ENCODE data around the gene POU5F2.

POU5F2 gene

DNA sequence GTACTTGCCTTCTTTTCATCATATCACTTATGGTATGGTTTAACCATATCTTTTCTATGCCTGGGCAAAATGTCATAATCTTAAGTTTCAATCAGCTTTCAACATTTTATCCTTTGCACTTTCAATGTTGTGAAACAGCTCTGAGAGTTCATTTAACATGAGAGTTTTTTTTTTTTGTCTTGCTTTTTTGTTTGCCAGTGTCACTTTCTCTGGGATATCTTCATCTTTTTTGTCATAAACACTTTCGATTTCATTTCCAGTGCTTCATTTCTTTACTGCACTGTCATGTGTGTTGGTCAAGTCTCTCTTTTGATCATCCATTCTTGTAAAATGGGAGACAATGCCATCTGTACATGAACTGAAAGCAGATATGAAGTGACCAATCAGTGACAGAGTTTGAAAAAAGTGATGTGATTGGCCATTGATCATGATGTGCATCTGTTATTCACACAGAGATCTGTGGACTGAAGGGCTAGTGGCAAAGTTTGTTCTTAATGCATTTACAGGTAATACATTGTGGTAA is 7.5 kb upstream of the POU5F2 start:
- H3K36me3 ChIP-seq (ENCODE audit: control insufficient read depth, insufficient read depth, low read length): no peaks in the 10 kb centered on the region
- no peak for DNase-seq
- H3K4me1 ChIP-seq (ENCODE audit: control insufficient read depth, insufficient read depth, low read length, poor library complexity, severe bottlenecking): no peaks in the 10 kb centered on the region
- H3K9me3 ChIP-seq (ENCODE audit: control insufficient read depth, low read length): no peaks in the 10 kb centered on the region
- no peaks in the 10 kb centered on the region for H3K27me3 ChIP-seq (replicated peaks; ENCODE audit: control insufficient read depth, insufficient read depth, low read length, poor library complexity, severe bottlenecking)
- H3K4me3 ChIP-seq (ENCODE audit: insufficient read depth, low read depth, low read length, poor library complexity, severe bottlenecking): no peak overlapping the region
- H3K27ac ChIP-seq (ENCODE audit: insufficient read depth, low read length, poor library complexity, severe bottlenecking): no peak overlapping the region

DNA sequence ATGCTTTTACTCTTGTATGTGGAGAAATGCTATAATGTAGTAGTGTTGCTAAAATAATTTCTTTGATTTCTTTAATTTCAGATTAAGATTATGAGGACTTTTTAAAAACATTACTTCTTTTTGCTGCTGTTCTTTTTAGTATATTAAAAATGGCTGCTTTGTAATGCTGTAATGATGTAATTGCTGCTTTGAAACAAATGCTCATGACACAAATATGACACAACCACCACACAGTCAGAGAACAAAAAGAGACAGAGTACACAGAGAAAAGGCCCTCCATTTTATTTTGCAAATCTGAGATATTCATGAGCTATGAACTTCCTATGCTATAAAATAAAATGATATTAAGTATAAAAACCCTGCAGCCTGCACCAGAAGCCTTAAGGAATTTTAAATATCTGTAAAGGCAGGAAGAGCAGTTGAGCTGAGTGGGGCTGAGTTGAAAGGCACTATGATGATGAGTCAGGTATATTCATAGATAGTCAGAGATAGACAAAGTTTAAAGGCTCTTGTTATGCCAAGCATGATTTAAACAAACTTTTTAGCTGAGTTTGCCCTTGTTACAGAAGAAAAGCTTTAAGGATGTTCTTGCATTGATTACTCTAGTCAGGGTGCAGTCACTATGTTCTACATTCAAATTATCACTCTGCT is 5.1 kb upstream of the POU5F2 start:
- DNase-seq: no peak
- H3K27ac ChIP-seq (ENCODE audit: insufficient read depth, low read length, poor library complexity, severe bottlenecking): no peak overlapping the region

DNA sequence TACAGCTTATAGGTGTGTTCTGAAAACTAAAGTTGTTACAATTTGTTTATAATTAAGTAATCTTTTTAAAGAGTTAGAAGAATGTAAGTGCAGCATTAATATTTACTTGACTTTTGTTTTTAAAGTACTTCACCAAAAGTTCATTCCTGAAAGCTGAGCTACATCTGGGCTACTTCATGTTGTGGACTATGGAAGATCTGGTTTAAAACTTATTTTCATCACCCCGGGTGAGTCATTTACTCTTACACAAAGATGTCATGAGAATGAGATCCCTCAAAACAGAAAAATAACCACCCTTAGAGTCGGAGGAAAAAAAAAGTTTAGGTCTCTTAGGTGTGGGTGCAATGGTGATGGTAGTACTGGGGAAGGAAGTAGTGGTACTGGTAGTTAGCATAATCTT is 5.1 kb downstream of the POU5F2 start:
- DNase-seq: no peak
- Histone ChIP-seq H3K27ac (ENCODE audit: insufficient read depth, low read length, poor library complexity, severe bottlenecking) (no peak overlapping the region), H3K9me3 (ENCODE audit: control insufficient read depth, low read length) (no peaks in the 10 kb centered on the region)

More for the DNA sequence above, 5.1 kb upstream of the POU5F2 start:
- no peaks in the 10 kb centered on the region for H3K9me3 ChIP-seq (ENCODE audit: control insufficient read depth, low read length)
- H3K27me3 ChIP-seq (replicated peaks; ENCODE audit: control insufficient read depth, insufficient read depth, low read length, poor library complexity, severe bottlenecking): no peaks in the 10 kb centered on the region
- H3K4me1 ChIP-seq (ENCODE audit: control insufficient read depth, insufficient read depth, low read length, poor library complexity, severe bottlenecking): no peaks in the 10 kb centered on the region
- H3K36me3 ChIP-seq (ENCODE audit: control insufficient read depth, insufficient read depth, low read length): no peaks in the 10 kb centered on the region
- no peak overlapping the region for H3K4me3 ChIP-seq (ENCODE audit: insufficient read depth, low read depth, low read length, poor library complexity, severe bottlenecking)

DNA sequence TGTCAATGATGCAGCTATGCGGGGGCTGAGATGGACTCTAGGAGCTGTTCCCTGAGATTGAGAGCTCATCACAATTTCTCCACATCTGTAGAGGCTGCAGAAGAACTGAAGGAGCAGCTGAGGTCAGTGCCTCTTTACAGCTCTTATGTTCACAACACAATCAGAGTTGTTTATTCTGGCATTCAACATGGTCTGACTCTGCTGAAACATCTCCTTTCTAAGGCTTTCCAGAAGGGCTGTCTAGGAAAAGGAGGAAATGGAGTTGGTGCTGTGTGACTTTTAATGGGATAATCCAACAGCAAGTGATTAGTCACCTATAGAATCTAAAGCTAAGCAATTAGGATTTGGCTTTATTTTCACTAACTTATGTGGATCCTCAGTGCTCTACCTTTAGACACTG is 6.0 kb downstream of the POU5F2 start:
- Histone ChIP-seq H3K9me3 (ENCODE audit: control insufficient read depth, low read length) (no peaks in the 10 kb centered on the region), H3K4me3 (ENCODE audit: insufficient read depth, low read depth, low read length, poor library complexity, severe bottlenecking) (no peak overlapping the region), H3K36me3 (ENCODE audit: control insufficient read depth, insufficient read depth, low read length) (peaks cover 1% of the 10 kb centered on the region), H3K27ac (ENCODE audit: insufficient read depth, low read length, poor library complexity, severe bottlenecking) (no peak overlapping the region), H3K27me3 (replicated peaks; ENCODE audit: control insufficient read depth, insufficient read depth, low read length, poor library complexity, severe bottlenecking) (no peaks in the 10 kb centered on the region), H3K4me1 (ENCODE audit: control insufficient read depth, insufficient read depth, low read length, poor library complexity, severe bottlenecking) (no peaks in the 10 kb centered on the region)
- DNase-seq: no peak

More for the DNA sequence above, 5.1 kb downstream of the POU5F2 start:
- peaks cover 10% of the 10 kb centered on the region for H3K36me3 ChIP-seq (ENCODE audit: control insufficient read depth, insufficient read depth, low read length)
- H3K4me3 ChIP-seq (ENCODE audit: insufficient read depth, low read depth, low read length, poor library complexity, severe bottlenecking): no peak overlapping the region
- H3K4me1 ChIP-seq (ENCODE audit: control insufficient read depth, insufficient read depth, low read length, poor library complexity, severe bottlenecking): no peaks in the 10 kb centered on the region
- H3K27me3 ChIP-seq (replicated peaks; ENCODE audit: control insufficient read depth, insufficient read depth, low read length, poor library complexity, severe bottlenecking): no peaks in the 10 kb centered on the region

DNA sequence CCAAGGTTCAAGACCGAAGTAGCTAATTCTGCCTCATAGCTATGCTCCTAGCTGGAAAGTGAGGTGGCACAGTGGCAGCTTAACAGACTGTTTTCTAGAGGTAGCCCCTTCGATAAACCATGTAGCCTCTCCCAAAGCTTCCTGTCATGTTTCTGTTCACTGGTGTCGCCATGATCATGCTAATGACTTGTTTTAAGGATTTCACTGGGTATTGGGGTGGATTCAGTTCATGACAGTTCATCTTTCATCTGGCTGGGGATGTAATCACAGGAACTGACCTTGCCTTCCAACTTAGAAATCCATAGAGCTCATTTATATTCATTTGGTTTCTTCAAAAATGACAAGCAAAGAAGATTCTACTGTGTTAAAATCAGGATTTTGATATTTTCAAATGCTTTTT is 9.4 kb downstream of the POU5F2 start:
- H3K9me3 ChIP-seq (ENCODE audit: control insufficient read depth, low read length): no peaks in the 10 kb centered on the region
- no peaks in the 10 kb centered on the region for H3K4me1 ChIP-seq (ENCODE audit: control insufficient read depth, insufficient read depth, low read length, poor library complexity, severe bottlenecking)
- H3K4me3 ChIP-seq (ENCODE audit: insufficient read depth, low read depth, low read length, poor library complexity, severe bottlenecking): no peak overlapping the region
- DNase-seq: no peak
- H3K27ac ChIP-seq (ENCODE audit: insufficient read depth, low read length, poor library complexity, severe bottlenecking): no peak overlapping the region
- no peaks in the 10 kb centered on the region for H3K27me3 ChIP-seq (replicated peaks; ENCODE audit: control insufficient read depth, insufficient read depth, low read length, poor library complexity, severe bottlenecking)
- no peaks in the 10 kb centered on the region for H3K36me3 ChIP-seq (ENCODE audit: control insufficient read depth, insufficient read depth, low read length)

DNA sequence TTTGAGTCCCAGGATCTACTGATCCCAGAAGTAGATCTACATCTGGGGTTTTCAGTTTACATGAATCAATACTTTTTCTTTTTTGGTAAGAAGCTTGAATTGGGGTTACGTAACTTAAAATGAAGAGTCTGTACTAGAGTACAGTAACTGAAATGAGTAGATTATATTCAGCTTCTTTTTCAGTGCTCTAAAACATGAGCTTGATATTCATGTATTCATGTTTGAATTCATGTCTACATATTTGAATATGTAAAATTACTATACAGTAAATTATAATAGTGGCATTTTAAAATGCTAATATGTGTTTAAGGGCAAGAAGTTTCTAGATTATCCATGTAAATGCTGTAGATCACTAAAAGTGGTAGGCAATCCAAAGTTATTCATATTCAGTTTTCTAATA is 14.8 kb downstream of the POU5F2 start:
- Histone ChIP-seq H3K27me3 (replicated peaks; ENCODE audit: control insufficient read depth, insufficient read depth, low read length, poor library complexity, severe bottlenecking) (no peaks in the 10 kb centered on the region), H3K4me3 (ENCODE audit: insufficient read depth, low read depth, low read length, poor library complexity, severe bottlenecking) (no peak overlapping the region), H3K4me1 (ENCODE audit: control insufficient read depth, insufficient read depth, low read length, poor library complexity, severe bottlenecking) (no peaks in the 10 kb centered on the region), H3K27ac (ENCODE audit: insufficient read depth, low read length, poor library complexity, severe bottlenecking) (no peak overlapping the region), H3K9me3 (ENCODE audit: control insufficient read depth, low read length) (no peaks in the 10 kb centered on the region), H3K36me3 (ENCODE audit: control insufficient read depth, insufficient read depth, low read length) (no peaks in the 10 kb centered on the region)
- DNase-seq: no peak

DNA sequence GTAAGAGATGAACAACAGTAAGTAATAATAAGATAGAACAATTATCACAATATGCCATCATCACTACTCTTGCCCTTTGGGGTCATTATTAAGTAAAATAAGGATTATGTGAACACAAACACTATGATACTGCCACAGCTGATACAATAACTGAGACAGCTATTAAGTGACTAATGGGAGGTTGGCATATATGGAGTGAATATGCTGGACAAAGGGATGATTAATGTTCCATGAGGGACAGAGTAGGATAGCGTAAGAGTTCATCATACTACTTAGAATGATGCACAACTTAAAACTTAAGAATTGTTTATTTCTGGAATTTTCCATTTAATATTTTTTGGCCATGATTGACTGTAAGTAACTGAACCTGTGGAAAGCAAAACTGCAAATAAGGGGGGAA is 16.6 kb downstream of the POU5F2 start:
- Histone ChIP-seq H3K4me1 (ENCODE audit: control insufficient read depth, insufficient read depth, low read length, poor library complexity, severe bottlenecking) (no peaks in the 10 kb centered on the region), H3K27ac (ENCODE audit: insufficient read depth, low read length, poor library complexity, severe bottlenecking) (no peak overlapping the region), H3K9me3 (ENCODE audit: control insufficient read depth, low read length) (no peaks in the 10 kb centered on the region), H3K36me3 (ENCODE audit: control insufficient read depth, insufficient read depth, low read length) (no peaks in the 10 kb centered on the region), H3K4me3 (ENCODE audit: insufficient read depth, low read depth, low read length, poor library complexity, severe bottlenecking) (no peak overlapping the region), H3K27me3 (replicated peaks; ENCODE audit: control insufficient read depth, insufficient read depth, low read length, poor library complexity, severe bottlenecking) (no peaks in the 10 kb centered on the region)
- DNase-seq: no peak

DNA sequence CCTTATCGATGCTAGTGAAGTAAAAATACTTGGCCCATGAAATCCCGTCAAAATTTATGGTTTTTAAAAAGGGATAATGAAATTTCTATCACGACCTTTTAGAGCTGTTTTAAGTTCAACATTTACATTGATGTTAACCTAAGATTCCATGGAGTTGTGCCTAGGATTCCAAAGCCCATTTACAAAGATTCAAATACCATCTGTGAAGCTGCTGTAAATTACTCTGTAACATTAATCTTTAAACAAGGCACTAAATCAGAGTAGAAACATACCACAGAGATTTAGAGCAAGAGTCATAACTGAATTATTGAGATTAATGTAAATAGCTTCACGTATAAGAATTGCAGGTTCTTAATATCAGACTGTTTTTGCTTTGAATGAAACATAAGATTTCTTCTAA is 17.7 kb downstream of the POU5F2 start:
- Histone ChIP-seq H3K27me3 (replicated peaks; ENCODE audit: control insufficient read depth, insufficient read depth, low read length, poor library complexity, severe bottlenecking) (no peaks in the 10 kb centered on the region), H3K36me3 (ENCODE audit: control insufficient read depth, insufficient read depth, low read length) (peaks cover 3% of the 10 kb centered on the region), H3K4me3 (ENCODE audit: insufficient read depth, low read depth, low read length, poor library complexity, severe bottlenecking) (no peak overlapping the region)

DNA sequence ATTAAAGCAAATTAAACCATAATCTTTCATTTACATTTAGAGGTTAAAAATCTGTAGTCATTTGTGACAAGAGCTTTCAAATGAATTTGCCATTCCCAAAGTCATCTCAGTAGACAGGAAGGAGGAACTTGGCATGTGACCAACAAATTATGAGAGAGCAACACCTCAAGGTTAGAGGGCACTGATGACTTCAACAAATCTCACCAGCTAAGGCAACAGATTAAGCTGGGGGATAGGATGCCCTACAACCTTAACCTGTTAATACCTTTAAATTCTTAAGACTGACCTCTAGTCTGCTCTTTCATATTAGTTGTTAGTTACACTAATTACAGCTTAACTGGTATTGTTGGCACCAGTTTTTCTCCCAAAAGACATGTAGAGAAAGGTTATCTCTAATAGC is 18.4 kb downstream of the POU5F2 start:
- H3K9me3 ChIP-seq (ENCODE audit: control insufficient read depth, low read length): no peaks in the 10 kb centered on the region
- H3K4me1 ChIP-seq (ENCODE audit: control insufficient read depth, insufficient read depth, low read length, poor library complexity, severe bottlenecking): no peaks in the 10 kb centered on the region
- H3K27ac ChIP-seq (ENCODE audit: insufficient read depth, low read length, poor library complexity, severe bottlenecking): no peak overlapping the region
- H3K4me3 ChIP-seq (ENCODE audit: insufficient read depth, low read depth, low read length, poor library complexity, severe bottlenecking): no peak overlapping the region
- no peaks in the 10 kb centered on the region for H3K27me3 ChIP-seq (replicated peaks; ENCODE audit: control insufficient read depth, insufficient read depth, low read length, poor library complexity, severe bottlenecking)
- DNase-seq: no peak
- H3K36me3 ChIP-seq (ENCODE audit: control insufficient read depth, insufficient read depth, low read length): peaks cover 3% of the 10 kb centered on the region

More for the DNA sequence above, 17.7 kb downstream of the POU5F2 start:
- H3K4me1 ChIP-seq (ENCODE audit: control insufficient read depth, insufficient read depth, low read length, poor library complexity, severe bottlenecking): no peaks in the 10 kb centered on the region
- no peak overlapping the region for H3K27ac ChIP-seq (ENCODE audit: insufficient read depth, low read length, poor library complexity, severe bottlenecking)
- no peaks in the 10 kb centered on the region for H3K9me3 ChIP-seq (ENCODE audit: control insufficient read depth, low read length)
- DNase-seq: no peak

DNA sequence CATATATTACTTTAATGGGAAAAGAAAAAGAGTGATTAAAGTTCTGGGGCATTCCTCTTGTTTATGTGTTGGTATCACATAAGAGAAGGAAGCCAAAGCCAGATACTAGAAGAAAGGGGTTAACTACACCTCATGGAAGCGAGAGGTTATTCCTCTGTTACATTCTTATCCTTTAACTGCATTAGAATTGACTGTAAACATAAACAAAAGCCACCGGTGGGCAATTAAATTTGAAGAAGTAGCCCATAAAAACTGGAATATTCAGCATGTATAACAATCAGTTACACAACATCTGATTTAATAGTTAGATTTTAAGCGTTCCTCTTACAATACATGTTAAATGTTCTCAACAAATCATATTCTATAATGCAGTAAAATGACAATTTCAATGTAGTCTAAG is 18.8 kb downstream of the POU5F2 start:
- no peaks in the 10 kb centered on the region for H3K4me1 ChIP-seq (ENCODE audit: control insufficient read depth, insufficient read depth, low read length, poor library complexity, severe bottlenecking)
- H3K4me3 ChIP-seq (ENCODE audit: insufficient read depth, low read depth, low read length, poor library complexity, severe bottlenecking): no peak overlapping the region
- DNase-seq: no peak
- H3K27ac ChIP-seq (ENCODE audit: insufficient read depth, low read length, poor library complexity, severe bottlenecking): no peak overlapping the region
- H3K9me3 ChIP-seq (ENCODE audit: control insufficient read depth, low read length): no peaks in the 10 kb centered on the region
- no peaks in the 10 kb centered on the region for H3K27me3 ChIP-seq (replicated peaks; ENCODE audit: control insufficient read depth, insufficient read depth, low read length, poor library complexity, severe bottlenecking)
- H3K36me3 ChIP-seq (ENCODE audit: control insufficient read depth, insufficient read depth, low read length): peaks cover 3% of the 10 kb centered on the region

Measured in effector memory CD4-positive, alpha-beta T cell (primary cell).